GM23338 (cell line): ENCODE results near the gene LIMS3.
"Not testable (repeated sequence)": the region's sequence is repeated elsewhere in the genome, so short reads cannot be mapped to it uniquely, and the experiment has no call there.

Experiments used
- POLR2AphosphoS5 ChIP-seq: IDR thresholded peaks from 2 replicates; pipeline ENCODE4 v1.6.1; 2016; ENCODE audit warnings: antibody characterized with exemption, low read depth
- TF ChIP-seq, protein P1 (sequence below), 2 experiments: fragments of 200-600 bp in 1 of 2; sonication (generic) in 1 of 2; conservative IDR thresholded peaks; 2 replicates each; pipeline versions ENCODE4 v1.5.1 to v1.6.1; 2016 to 2017; ENCODE audit warnings: antibody characterized with exemption in 2 of 2, low read depth in 2 of 2, mild to moderate bottlenecking in 2 of 2, moderate library complexity in 1 of 2

DNA sequence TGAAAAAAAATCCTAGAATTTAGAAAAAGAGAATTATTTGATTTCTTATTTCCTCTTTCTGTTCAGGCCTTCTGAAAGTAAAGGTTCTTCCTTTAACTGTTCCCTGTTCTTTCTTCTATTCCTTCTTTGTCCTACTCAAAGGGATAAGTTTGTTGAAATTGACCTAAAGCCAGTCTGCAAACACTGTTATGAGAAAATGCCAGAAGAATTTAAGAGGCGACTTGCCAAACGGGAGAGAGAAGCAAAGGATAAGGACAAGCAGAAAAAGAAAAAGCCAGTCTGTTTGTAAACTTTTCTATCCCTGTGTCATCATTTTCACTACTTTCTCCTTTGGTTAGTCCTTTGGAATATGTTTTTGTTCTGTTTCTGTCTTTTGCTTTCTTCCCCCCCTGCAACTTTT, 26.0 kb downstream of the LIMS3 start:
- TF ChIP-seq, protein P1, sequence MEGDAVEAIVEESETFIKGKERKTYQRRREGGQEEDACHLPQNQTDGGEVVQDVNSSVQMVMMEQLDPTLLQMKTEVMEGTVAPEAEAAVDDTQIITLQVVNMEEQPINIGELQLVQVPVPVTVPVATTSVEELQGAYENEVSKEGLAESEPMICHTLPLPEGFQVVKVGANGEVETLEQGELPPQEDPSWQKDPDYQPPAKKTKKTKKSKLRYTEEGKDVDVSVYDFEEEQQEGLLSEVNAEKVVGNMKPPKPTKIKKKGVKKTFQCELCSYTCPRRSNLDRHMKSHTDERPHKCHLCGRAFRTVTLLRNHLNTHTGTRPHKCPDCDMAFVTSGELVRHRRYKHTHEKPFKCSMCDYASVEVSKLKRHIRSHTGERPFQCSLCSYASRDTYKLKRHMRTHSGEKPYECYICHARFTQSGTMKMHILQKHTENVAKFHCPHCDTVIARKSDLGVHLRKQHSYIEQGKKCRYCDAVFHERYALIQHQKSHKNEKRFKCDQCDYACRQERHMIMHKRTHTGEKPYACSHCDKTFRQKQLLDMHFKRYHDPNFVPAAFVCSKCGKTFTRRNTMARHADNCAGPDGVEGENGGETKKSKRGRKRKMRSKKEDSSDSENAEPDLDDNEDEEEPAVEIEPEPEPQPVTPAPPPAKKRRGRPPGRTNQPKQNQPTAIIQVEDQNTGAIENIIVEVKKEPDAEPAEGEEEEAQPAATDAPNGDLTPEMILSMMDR (conservative IDR thresholded peaks at IDR 0.05; ENCODE audit: low read depth in 2 of 2), result not testable (repeated sequence)
- not testable (repeated sequence) for TF ChIP-seq POLR2AphosphoS5
